Measurements from ENCODE around the gene LRRC4C. TPM values are rescaled to one million over a fixed set of nuclear protein-coding genes. Genes with fewer than 3 reads are reported as not detected.

Gene LRRC4C
- total RNA-seq, 1 donor from 2014 or later = 2.2 TPM

GRCh38 chr11:40508303-40508702 lies 951.1 kb downstream of the LRRC4C start:
- DNase-seq (ENCODE audit: low spot score) = no peak

DNA sequence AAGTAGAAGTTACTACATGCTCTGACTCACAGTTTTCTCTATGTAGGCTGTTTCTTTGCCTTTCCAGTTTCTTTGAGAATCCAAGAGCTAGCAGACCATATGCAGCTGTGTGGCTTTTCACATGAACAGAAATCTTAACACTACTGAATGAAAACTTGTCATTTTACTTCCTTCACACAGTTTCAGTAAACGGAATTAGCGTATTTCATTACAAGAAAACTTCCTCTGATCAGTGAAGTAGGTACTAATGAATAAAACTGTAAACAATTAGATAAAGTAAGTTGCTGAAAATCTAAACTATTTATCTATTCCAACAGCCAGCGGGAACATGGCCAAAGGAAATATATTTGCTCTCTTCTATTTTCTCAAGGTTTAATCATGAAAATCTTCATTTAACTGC lies 953.2 kb downstream of the LRRC4C start:
- no peak for DNase-seq (ENCODE audit: low spot score)

GRCh38 chr11:40491341-40491740 lies 968.1 kb downstream of the LRRC4C start:
- no peak for DNase-seq (ENCODE audit: low spot score)

DNA sequence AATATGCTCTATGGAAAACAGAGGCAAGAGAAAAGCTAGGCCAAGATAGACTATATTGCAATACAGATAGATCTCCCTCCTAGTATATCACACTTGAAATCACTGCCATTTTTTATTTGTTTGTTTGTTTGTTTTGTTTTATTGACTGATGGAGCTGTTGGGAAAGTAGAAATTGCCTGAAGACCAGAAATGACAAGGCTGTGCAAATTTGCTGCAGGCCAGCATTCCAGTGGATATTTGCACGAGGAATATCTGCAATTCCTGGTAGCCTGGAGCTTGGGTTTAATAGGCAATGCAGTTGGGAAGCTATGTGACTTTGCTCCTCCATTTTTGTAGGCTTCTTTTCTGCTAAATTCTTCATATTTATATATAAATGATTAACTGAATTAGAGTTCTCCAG lies 991.7 kb downstream of the LRRC4C start:
- no peak for DNase-seq (ENCODE audit: low spot score)

DNA sequence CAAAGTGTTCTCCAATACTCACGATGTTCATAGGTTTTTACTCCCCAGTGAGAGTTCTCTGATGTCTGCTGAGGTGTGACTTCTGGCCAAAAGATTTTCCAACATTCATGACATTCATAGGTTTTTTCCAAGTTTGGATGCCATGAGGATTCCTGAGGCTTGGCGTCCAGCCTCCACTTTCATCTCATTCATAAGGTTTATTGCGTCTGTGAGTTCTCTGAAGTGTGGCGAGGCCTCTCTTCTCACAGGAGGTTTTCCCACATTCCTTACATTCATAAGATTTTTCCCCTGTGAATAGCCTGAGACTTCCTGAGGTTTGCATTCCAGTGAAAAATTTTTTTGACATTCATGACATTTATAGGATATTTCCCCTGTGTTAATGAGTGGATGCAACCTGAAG lies 1014.1 kb downstream of the LRRC4C start:
- no peak for DNase-seq (ENCODE audit: low spot score)

- DNase-seq (ENCODE audit: low spot score) = no peak
These were observed 1015.3 kb downstream of the LRRC4C start for GRCh38 chr11:40444151-40444550.

- DNase-seq (ENCODE audit: low spot score) = no peak
These were observed 1024.1 kb downstream of the LRRC4C start for GRCh38 chr11:40435344-40435743.

GRCh38 chr11:40434926-40435325 lies 1024.5 kb downstream of the LRRC4C start:
- no peak for DNase-seq (ENCODE audit: low spot score)

DNA sequence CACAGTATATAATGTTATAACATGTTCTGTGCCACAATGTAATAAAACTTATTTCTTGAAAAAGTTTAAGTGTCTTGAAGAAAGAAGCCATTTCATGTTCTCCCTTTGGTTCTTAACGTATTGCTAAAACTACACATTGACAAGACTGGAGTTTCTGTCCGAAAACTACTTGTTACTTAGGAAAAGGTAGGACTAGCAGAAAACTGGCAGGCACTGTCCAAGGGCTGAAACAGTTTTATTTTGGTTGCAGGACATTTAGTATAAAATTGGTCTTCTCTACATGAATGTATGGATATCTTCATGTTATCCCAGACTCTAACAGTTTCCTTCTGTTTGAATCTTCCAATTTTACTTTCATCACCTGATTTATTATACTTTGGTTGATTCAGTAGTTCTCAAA lies 1027.1 kb downstream of the LRRC4C start:
- DNase-seq (ENCODE audit: low spot score) = no peak

DNA sequence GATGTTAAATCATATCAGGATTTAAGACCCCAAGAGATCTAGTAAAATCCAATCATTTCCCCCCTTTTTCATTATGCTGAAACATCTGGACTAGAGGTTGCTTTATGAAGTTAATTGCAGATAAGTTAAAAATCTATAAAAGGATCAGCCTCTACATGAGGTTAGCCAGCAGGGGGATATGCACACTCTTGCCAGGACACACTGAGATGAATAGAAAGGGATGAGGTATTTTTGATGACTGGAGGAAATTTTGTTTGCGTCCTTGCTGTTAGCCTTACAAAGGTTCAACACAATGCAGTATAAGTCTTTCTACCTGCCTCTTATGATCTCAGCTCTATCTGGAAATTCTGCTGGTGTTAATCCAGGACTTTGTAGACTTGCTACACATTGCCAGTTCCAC lies 1034.3 kb downstream of the LRRC4C start:
- DNase-seq (ENCODE audit: low spot score) = no peak

DNA sequence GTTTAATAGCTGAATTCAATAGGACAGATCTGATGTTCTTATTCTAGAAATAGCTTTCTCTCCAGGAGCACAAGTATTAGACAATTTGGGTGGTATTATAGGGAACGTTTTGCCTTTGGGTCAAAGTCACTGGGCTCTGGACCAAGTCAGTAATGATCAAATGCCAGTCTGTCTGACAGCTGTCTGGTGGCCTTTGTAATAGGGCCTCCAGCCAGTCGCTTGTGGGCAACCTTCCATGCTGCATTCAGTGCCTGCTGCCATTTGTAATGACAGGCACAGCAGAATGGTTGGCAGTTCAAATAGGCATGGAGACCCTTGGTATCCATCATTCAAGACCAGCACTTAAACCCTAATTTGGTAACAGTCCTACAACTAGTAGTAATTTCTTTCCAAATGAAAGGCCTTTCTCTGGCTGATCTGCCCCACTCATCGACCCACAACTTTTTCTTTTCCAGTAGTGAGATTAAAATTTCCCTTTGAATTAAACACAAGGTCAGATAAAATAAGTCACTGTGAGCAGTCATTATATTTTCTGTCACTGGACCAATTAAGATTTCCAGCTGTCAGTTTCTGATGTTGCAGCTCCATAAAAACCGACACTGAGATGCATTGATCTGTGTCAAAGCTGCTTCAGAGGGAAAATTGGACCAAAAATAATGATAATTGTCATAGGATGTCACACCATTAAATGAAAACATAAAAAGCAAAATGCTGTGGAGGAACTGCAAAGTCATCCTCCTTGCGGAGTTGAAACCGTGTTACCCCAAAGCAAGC lies 1038.1 kb downstream of the LRRC4C start:
- no peak for DNase-seq (ENCODE audit: low spot score)

DNA sequence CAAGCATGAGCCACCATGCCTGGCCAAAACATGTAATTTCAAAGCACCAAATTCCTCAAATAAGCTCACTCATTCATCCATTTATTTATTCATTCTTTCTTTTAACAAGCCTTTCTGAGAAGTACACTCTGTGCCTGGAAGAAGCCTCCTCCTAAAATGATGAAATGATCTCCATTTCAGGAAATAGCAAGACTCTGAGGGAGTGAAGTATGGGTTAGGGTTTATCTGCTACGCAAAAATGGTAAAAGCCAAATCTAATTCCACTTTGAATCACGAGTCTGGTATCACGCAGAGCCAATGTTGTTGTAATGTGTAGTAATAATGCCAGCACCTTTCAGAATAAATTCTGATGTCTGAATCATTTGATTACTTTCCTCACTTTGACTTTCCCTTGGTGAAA lies 1041.8 kb downstream of the LRRC4C start:
- DNase-seq (ENCODE audit: low spot score) = no peak

DNA sequence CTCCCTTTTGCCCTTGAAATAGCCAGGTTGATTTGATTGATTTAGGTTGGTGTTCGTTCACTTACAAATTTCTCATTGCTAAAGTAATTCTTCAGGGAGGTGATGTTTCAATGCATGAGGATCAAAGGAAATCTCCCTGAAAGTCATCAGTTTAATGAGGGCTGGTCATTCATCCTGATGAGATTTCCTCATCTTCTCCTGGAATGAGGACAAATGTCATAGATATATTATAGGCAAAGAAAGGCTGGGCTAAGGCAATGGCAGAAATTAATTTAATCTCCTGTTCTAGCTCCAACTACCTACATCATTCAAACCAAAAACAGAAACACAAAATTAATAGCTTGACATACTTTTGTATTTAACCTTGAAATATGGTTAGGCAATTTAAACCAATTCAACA lies 1052.1 kb downstream of the LRRC4C start:
- DNase-seq (ENCODE audit: low spot score) = no peak

GRCh38 chr11:40405614-40406013 lies 1053.8 kb downstream of the LRRC4C start:
- no peak for DNase-seq (ENCODE audit: low spot score)

GRCh38 chr11:40403321-40403720 lies 1056.1 kb downstream of the LRRC4C start:
- DNase-seq (ENCODE audit: low spot score) = no peak

DNA sequence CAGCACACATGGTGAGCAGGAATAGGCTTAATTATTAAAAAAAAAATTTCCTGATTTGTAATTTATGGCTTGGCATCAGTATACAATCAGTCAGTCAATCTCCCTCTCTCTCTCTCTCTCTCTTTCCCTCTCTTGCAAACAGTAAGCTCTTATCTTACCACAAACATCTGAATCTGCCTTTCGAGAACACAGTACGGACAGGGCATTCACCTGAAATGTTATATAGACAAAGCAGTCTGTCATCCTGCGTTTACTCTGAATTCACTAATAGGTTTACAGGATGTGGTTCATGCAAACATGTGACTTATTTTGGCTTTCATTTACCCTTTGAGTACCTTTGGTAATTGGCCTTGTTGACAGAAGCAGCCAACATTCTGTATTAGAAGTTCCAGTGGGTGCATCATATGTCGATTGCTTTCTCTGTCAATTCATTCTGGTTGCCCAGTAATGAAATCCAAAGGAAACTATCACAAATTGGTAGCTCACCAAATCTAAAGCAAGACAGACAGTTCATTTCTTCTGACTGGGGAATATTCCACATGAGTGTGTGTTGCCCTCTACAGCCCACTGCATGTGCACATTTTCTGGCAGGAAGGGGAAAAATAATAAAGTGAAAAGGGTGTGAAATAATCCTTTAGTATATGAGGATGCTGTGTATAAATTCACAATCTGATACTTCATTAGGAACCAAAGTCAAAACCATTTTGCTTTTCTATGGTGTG lies 1058.2 kb downstream of the LRRC4C start:
- DNase-seq (ENCODE audit: low spot score) = no peak

GRCh38 chr11:40397141-40397540 lies 1062.3 kb downstream of the LRRC4C start:
- no peak for DNase-seq (ENCODE audit: low spot score)

- no peak for DNase-seq (ENCODE audit: low spot score)
These were observed 1065.9 kb downstream of the LRRC4C start for GRCh38 chr11:40393511-40393910.

DNA sequence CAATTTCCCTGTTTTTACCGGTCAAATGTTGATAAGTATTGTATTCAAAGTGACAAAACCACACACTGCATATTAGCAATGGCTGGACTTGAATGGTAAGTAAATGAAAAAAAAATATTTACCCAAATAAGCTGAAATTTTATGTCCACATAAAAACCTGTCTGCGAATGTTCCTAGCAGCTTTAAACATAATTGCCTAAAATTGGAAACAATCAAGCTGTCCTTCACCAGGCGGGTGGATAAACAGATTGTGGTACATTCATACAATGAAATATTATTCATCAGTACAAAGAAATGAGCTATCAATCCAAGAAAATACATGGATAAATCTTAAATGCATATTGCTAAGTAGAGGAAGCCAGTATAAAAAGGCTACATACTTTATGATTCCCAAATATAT lies 1067.8 kb downstream of the LRRC4C start:
- no peak for DNase-seq (ENCODE audit: low spot score)

DNA sequence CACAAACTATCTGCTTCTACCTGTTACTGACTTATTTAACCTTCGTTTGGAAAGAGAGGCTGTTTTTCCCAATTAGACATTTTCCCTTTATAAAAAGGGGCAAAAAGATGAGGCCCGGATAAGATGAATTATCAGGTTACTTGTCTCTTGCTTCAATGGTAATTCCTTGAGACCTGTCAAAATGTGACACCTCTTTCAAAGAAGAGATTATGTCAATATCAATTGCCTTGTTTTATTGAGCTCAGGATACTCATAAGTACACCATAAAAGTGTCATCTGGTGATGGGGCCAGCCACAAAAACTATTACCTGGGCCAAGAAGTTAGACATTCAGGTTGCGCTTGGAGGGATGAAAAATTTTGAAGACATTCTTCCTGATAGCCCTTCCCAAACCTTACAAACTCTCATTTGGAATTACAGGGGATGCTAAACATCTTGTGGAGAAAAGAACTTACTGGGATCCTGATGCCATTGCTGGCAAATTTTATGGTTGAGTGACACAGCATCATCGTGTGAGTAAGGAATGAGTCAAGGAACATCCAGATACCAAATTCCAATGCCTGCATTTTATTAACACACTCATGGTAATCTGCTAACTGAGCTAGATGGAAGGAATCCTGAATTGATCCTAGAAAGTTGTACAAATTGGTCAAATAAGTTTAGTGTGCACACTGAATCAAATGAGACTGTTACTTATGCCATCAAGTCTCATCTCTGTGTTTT lies 1071.2 kb downstream of the LRRC4C start:
- no peak for DNase-seq (ENCODE audit: low spot score)

DNA sequence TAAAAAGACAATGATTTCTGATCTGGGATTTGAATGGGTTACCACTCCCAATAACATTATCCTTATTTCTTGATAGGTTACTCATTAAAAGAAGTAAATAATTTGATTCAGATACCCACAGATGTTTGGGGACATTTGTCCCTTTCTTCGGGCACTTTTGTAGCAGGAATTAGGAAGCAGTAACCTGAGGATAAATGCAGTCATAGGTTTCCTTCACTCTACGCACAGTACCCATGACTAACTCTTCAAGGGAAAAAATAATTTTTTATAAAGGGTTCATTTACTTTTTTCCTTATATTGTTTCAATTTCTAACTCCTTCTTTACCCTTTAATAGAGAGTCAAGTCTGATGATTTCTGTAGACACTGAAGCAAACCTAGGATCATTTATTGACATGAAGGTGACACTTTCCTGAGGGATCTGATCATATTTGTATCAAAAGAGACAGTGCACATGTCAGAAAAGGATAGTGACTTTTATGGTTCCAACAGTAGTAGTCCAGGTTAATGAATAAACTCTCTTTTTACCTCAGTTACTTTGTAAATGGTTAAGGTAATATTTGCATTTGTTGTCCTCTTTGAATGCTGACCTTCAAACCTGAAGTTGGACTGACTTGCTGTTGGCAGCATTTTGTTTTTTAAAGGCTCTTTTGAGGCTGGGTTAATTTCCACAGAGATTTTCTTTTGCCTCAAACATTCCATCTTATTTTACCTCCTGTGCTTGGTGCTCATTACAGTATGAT lies 1072.0 kb downstream of the LRRC4C start:
- no peak for DNase-seq (ENCODE audit: low spot score)

DNA sequence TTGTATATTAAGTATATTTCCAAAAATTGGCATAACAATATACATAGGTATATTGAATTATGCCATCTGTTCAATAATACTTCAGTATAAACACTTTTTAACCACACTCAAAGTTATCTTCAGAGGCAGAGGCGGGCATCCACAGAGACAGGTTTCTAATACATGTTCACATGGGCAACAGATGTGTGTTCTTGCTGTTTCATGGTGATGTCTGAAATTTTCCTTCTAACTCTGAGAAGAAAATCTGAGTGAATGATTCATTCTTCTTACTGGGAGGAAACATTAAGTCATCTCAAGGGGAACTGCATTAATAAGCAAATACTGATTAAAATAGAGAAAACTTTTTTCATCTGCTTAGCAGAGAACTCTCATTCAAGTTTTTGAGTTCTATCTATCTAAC lies 1074.5 kb downstream of the LRRC4C start:
- DNase-seq (ENCODE audit: low spot score) = no peak
